ENCODE results near the gene ASB12.

DNA sequence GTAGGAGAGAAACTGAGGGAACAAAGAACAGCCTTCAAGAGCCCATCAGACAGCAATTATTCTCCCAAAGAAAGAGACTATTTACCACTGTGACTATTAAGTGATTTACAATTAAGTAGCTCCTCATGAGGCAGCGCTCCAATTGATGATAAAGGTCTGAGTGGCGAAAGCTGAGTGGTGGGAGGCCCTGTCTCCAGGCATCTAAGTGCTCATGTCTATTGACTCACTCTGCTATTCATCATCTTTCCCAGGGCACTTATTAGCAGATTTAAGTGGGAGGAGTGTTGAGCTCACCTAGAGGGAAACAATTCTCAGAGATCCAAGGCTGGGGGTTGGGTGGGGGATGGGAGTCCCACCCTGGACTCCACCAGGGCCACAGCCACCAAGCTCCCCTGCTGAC, 48.2 kb downstream of the ASB12 start:
- TF ChIP-seq GATA2 (IDR thresholded peaks at IDR 0.05; ENCODE audit: low read depth, low read length) (no peak), GATA3 (IDR thresholded peaks at IDR 0.05; ENCODE audit: low read depth, low read length) (no peak)
